Peyer's patch (tissue), 4 donors: ENCODE results near the gene PPFIA4. TPM values are rescaled to one million over a fixed set of nuclear protein-coding genes. Genes with fewer than 3 reads are reported as not detected.

Experiments
- DNase-seq, 3 donors: peaks; one replicate each; pipeline ENCODE4 v3.0.0-alpha.2; 2017 to 2019
- H3K27ac ChIP-seq, 4 donors: fragments of 200-600 bp; sonication (generic); one replicate each; pipeline ENCODE4 v1.5.1; 2016 to 2019
- H3K27me3 ChIP-seq, 2 donors: fragments of 200-600 bp; sonication (generic); one replicate each; pipeline ENCODE4 v1.5.1; 2019
- H3K36me3 ChIP-seq, 3 donors: fragments of 200-600 bp; sonication (generic); one replicate each; pipeline ENCODE4 v1.5.1; 2016 to 2019
- H3K4me1 ChIP-seq, 4 donors: fragments of 200-600 bp; sonication (generic); one replicate each; pipeline ENCODE4 v1.5.1; 2016 to 2019
- H3K4me3 ChIP-seq, 4 donors: fragments of 200-600 bp; sonication (generic); 1 replicate in 3 of 4; 2 replicates in 1 of 4; pipeline ENCODE4 v1.5.1; 2016 to 2019; ENCODE audit warnings: mild to moderate bottlenecking in 1 of 4
- H3K9me3 ChIP-seq, 4 donors: fragments of 200-600 bp; sonication (generic); one replicate each; pipeline ENCODE4 v1.5.1; 2016 to 2019; ENCODE audit warnings: mild to moderate bottlenecking in 1 of 4
- CTCF ChIP-seq, 6 experiments: fragments of 450-650 bp in 4 of 6; fragments of 200-600 bp in 2 of 6; sonication (generic) in 1 of 6; IDR thresholded peaks; one replicate each; pipeline ENCODE4 v1.5.1; 2017 to 2019; ENCODE audit warnings: antibody characterized with exemption in 6 of 6, mild to moderate bottlenecking in 3 of 6, moderate library complexity in 1 of 6
- POLR2A ChIP-seq, 2 donors: fragments of 450-650 bp; IDR thresholded peaks; one replicate each; pipeline ENCODE4 v1.5.1; 2017; ENCODE audit warnings: antibody characterized with exemption in 2 of 2, mild to moderate bottlenecking in 2 of 2, moderate library complexity in 2 of 2
- total RNA-seq, 4 donors: library from RNA; depleted of rRNA; stranded (reverse); fragments of >200 nt; gene quantifications; one replicate each; pipeline ENCODE4 v1.1.0, GENCODE V29; 2016

The PPFIA4 gene
- total RNA-seq, 4 donors from 2014 or later = 0.54 to 1.8 (median 1.7) TPM; not detected in 1

- H3K27me3 ChIP-seq = no peaks in the 10 kb centered on the region
- H3K4me3 ChIP-seq = no peak overlapping the region
- H3K36me3 ChIP-seq = no peaks in the 10 kb centered on the region
- no peaks in the 10 kb centered on the region for H3K4me1 ChIP-seq
- TF ChIP-seq POLR2A (IDR thresholded peaks at IDR 0.05) = no peak
- no peak for TF ChIP-seq CTCF (IDR thresholded peaks at IDR 0.05)
- no peak overlapping the region for H3K27ac ChIP-seq
- DNase-seq = peak in 1 of 3 donors; percentile 42
- H3K9me3 ChIP-seq = no peaks in the 10 kb centered on the region
Observed at GRCh38 chr1:203116091-203116820, 90.0 kb downstream of the PPFIA4 start.

GRCh38 chr1:203117611-203118575 is 91.6 kb downstream of the PPFIA4 start:
- DNase-seq = peak; percentile 25 to 70 (median 68)
- Histone ChIP-seq H3K27me3 (no peaks in the 10 kb centered on the region), H3K4me1 (no peaks in the 10 kb centered on the region), H3K36me3 (no peaks in the 10 kb centered on the region), H3K9me3 (no peaks in the 10 kb centered on the region), H3K4me3 (no peak overlapping the region), H3K27ac (no peak overlapping the region)
- TF ChIP-seq POLR2A (IDR thresholded peaks at IDR 0.05) = no peak
- peak in 5 of 6 experiments; percentile 36 to 57 (median 53) for TF ChIP-seq CTCF (IDR thresholded peaks at IDR 0.05)

- Histone ChIP-seq H3K27ac (no peak overlapping the region), H3K27me3 (no peaks in the 10 kb centered on the region), H3K36me3 (no peaks in the 10 kb centered on the region), H3K4me3 (no peak overlapping the region), H3K9me3 (no peaks in the 10 kb centered on the region), H3K4me1 (no peaks in the 10 kb centered on the region)
- TF ChIP-seq CTCF (IDR thresholded peaks at IDR 0.05) = no peak
- TF ChIP-seq POLR2A (IDR thresholded peaks at IDR 0.05) = no peak
- DNase-seq = peak in 1 of 3 donors; percentile 28
Observed at GRCh38 chr1:203120325-203121153, 94.2 kb downstream of the PPFIA4 start.

DNA sequence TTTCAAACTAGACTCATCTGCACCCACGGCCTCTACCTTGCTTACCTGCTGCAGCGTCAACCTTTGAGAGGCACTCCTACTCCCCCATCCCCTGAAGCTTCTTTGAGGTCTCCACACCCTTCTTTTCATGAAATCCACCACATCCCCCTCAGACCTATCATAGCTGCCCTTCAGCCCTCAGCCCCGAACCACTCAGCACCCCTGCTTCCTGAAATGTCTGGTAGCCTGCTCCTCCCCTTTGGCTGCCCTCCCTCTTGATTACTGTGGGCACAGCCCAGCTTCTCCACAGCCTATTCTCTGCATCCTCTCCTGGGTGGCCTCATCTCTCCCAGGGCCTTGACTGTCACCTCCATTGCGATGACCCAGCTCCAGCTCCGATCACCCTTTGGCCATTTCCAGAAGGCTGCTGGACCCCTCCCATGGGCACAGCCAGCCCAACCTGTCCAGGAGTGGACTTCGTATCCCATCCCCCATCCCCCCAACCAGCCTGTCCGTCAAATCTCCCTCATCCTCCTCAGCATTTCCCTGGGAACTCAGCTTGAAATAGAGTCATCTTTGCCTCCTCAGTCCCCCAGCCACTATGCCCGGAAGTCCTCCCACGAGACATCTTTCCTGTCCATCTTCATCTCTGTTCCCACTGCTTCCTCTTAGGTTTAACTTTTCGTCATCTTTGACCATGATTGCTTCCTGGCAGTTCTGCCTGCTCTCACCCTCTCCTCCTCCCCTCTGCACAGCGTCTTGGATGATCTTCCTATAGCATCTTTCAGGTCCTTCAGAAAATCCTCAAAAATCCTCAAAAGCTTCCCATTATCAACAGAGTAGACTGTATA is 95.1 kb downstream of the PPFIA4 start:
- Histone ChIP-seq H3K36me3 (no peaks in the 10 kb centered on the region), H3K27ac (no peak overlapping the region), H3K27me3 (no peaks in the 10 kb centered on the region), H3K4me3 (no peak overlapping the region), H3K4me1 (peaks cover 0 to 4% (median under 1%) of the 10 kb centered on the region in 4 donors), H3K9me3 (no peaks in the 10 kb centered on the region)
- TF ChIP-seq CTCF (IDR thresholded peaks at IDR 0.05) = no peak
- TF ChIP-seq POLR2A (IDR thresholded peaks at IDR 0.05) = no peak
- DNase-seq = peak in 1 of 3 donors; percentile 21
